HepG2 (cell line): ENCODE results near the gene UTS2R. TPM values are rescaled to one million over a fixed set of nuclear protein-coding genes. Genes with fewer than 3 reads are reported as not detected.

ENCODE experiments used
- ASH2L ChIP-seq: fragments of 300-600, 200-600 bp; sonication (generic); IDR thresholded peaks from 2 replicates; pipeline ENCODE4 v1.7.0; 2017; ENCODE audit warnings: low read depth, mild to moderate bottlenecking, moderate library complexity, mixed read lengths, low read length; ENCODE audit not compliant: insufficient read length
- MATR3 ChIP-seq: sonication (generic); formaldehyde crosslinking; IDR thresholded peaks from 2 replicates; pipeline ENCODE4 v1.4.0; 2020; ENCODE audit warnings: missing genetic modification reagents
- SIN3A ChIP-seq: IDR thresholded peaks from 2 replicates; pipeline ENCODE4 v1.6.1; 2011; ENCODE audit warnings: low read depth, mild to moderate bottlenecking, control low read depth, low read length, borderline replicate concordance
- SUZ12 ChIP-seq: fragments of 150-350 bp; IDR thresholded peaks from 2 replicates; pipeline ENCODE4 v1.6.1; 2014; ENCODE audit warnings: low read depth, low read length
- TFDP1 ChIP-seq: IDR thresholded peaks from 2 replicates; pipeline ENCODE4 v1.6.1; 2016; ENCODE audit warnings: missing compliant biosample characterization, missing genetic modification reagents, borderline replicate concordance
- ZNF12 ChIP-seq: sonication (generic); formaldehyde crosslinking; IDR thresholded peaks from 2 replicates; pipeline ENCODE4 v1.5.0; 2020; ENCODE audit warnings: missing genetic modification reagents
- ZNF281 ChIP-seq: sonication (generic); formaldehyde crosslinking; IDR thresholded peaks from 2 replicates; pipeline ENCODE4 v1.4.0; 2020; ENCODE audit warnings: missing genetic modification reagents, borderline replicate concordance
- ZNF746 ChIP-seq: sonication (generic); formaldehyde crosslinking; IDR thresholded peaks from 2 replicates; pipeline ENCODE4 v1.8.0; 2022; ENCODE audit warnings: mild to moderate bottlenecking, missing genetic modification reagents
- ZNF788 ChIP-seq: sonication (generic); formaldehyde crosslinking; IDR thresholded peaks from 2 replicates; pipeline ENCODE4 v1.5.0; 2020; ENCODE audit warnings: mild to moderate bottlenecking, missing genetic modification reagents, borderline replicate concordance
- polyA plus RNA-seq, 8 experiments: library from polyadenylated mRNA; depleted of rRNA in 3 of 8; stranded (reverse) in 7 of 8; unstranded in 1 of 8; fragments of >200 nt; fragmentation: Illumina TruSeq in 4 of 8; extraction: Trizol in 4 of 8; gene quantifications; 2 replicates each; pipeline versions ENCODE4 v1.2.1 to v1.2.3, GENCODE V29; 2011 to 2016; ENCODE audit warnings: low read depth in 4 of 8, missing spikeins in 1 of 8, mixed read lengths in 1 of 8; ENCODE audit not compliant: insufficient read depth in 1 of 8
- total RNA-seq, 5 experiments: library from RNA; depleted of rRNA; stranded (reverse); fragments of >200 nt; fragmentation: Illumina TruSeq; extraction: Trizol; gene quantifications; 2 replicates each; pipeline ENCODE4 v1.2.3, GENCODE V29; 2016; ENCODE audit warnings: low read depth in 1 of 5
- TF ChIP-seq, protein P1 (sequence below), 2 experiments: sonication (generic) in 1 of 2; formaldehyde crosslinking in 1 of 2; IDR thresholded peaks; 2 replicates each; pipeline versions ENCODE4 v1.6.1 to v1.9.0; 2014 to 2022; ENCODE audit warnings: antibody characterized with exemption in 1 of 2, borderline replicate concordance in 1 of 2, inconsistent platforms in 1 of 2, low read depth in 1 of 2, missing genetic modification reagents in 1 of 2
- TF ChIP-seq, protein P2 (sequence below): sonication (generic); formaldehyde crosslinking; IDR thresholded peaks from 2 replicates; pipeline ENCODE4 v1.4.0; 2020; ENCODE audit warnings: missing genetic modification reagents, borderline replicate concordance

Gene UTS2R
- total and polyA plus RNA-seq, 2 of the 13 experiments (the other 11 are each of a cell fraction or from before 2014, with no cell fraction given) = 0.13 to 0.15 TPM

- TF ChIP-seq, protein P1, sequence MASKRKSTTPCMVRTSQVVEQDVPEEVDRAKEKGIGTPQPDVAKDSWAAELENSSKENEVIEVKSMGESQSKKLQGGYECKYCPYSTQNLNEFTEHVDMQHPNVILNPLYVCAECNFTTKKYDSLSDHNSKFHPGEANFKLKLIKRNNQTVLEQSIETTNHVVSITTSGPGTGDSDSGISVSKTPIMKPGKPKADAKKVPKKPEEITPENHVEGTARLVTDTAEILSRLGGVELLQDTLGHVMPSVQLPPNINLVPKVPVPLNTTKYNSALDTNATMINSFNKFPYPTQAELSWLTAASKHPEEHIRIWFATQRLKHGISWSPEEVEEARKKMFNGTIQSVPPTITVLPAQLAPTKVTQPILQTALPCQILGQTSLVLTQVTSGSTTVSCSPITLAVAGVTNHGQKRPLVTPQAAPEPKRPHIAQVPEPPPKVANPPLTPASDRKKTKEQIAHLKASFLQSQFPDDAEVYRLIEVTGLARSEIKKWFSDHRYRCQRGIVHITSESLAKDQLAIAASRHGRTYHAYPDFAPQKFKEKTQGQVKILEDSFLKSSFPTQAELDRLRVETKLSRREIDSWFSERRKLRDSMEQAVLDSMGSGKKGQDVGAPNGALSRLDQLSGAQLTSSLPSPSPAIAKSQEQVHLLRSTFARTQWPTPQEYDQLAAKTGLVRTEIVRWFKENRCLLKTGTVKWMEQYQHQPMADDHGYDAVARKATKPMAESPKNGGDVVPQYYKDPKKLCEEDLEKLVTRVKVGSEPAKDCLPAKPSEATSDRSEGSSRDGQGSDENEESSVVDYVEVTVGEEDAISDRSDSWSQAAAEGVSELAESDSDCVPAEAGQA (IDR thresholded peaks at IDR 0.05; ENCODE audit: low read depth) = no peak; the same call in 1 of the 2 replicates
- TF ChIP-seq, protein P1 (CRISPR knock-in tag; IDR thresholded peaks at IDR 0.05; ENCODE audit: borderline replicate concordance) = no peak
- no peak for TF ChIP-seq SUZ12
- no peak for TF ChIP-seq MATR3 (CRISPR knock-in tag)
- peak; percentile 52; the same call in 1 of the 2 replicates for TF ChIP-seq ZNF281 (CRISPR knock-in tag)
- TF ChIP-seq TFDP1 = peak; percentile 68
- TF ChIP-seq ZNF12 (CRISPR knock-in tag) = peak; percentile 38; the same call in 1 of the 2 replicates
- no peak for TF ChIP-seq SIN3A
- peak; percentile 90 for TF ChIP-seq ZNF788 (CRISPR knock-in tag)
- no peak; the same call in none of the 2 replicates for TF ChIP-seq ZNF746 (CRISPR knock-in tag)
- TF ChIP-seq, protein P2, sequence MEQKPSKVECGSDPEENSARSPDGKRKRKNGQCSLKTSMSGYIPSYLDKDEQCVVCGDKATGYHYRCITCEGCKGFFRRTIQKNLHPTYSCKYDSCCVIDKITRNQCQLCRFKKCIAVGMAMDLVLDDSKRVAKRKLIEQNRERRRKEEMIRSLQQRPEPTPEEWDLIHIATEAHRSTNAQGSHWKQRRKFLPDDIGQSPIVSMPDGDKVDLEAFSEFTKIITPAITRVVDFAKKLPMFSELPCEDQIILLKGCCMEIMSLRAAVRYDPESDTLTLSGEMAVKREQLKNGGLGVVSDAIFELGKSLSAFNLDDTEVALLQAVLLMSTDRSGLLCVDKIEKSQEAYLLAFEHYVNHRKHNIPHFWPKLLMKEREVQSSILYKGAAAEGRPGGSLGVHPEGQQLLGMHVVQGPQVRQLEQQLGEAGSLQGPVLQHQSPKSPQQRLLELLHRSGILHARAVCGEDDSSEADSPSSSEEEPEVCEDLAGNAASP (CRISPR knock-in tag) = peak; percentile 78; the same call in 1 of the 2 replicates
- TF ChIP-seq ASH2L = no peak
Observed at GRCh38 chr17:82325286-82326180, 46.0 kb upstream of the UTS2R start (continued).
